Adipocyte (in vitro differentiated cells): ENCODE results near the gene GCK.
A peak's percentile ranks its signal among the peaks of the same experiment; 100 is the strongest.

Source experiments
- DNase-seq: peaks from one replicate; pipeline ENCODE4 v3.0.0-alpha.2; 2015; ENCODE audit warnings: low read depth
- H3K27me3 ChIP-seq: replicated peaks from 2 replicates; pipeline ENCODE4 v1.7.0; 2013; ENCODE audit warnings: mild to moderate bottlenecking, low read length, moderate library complexity; ENCODE audit not compliant: control insufficient read depth, insufficient read depth
- H3K36me3 ChIP-seq: 2 replicates; pipeline ENCODE4 v1.7.0; 2013; ENCODE audit warnings: low read length, mild to moderate bottlenecking, moderate library complexity; ENCODE audit not compliant: control insufficient read depth, insufficient read depth, severe bottlenecking
- H3K4me1 ChIP-seq: 2 replicates; pipeline ENCODE4 v1.7.0; 2013; ENCODE audit warnings: mild to moderate bottlenecking, low read length, moderate library complexity; ENCODE audit not compliant: control insufficient read depth, insufficient read depth
- H3K4me3 ChIP-seq: 2 replicates; pipeline ENCODE4 v1.7.0; 2013; ENCODE audit warnings: mild to moderate bottlenecking, low read length, moderate library complexity
- H3K9ac ChIP-seq: 2 replicates; pipeline ENCODE4 v1.7.0; 2013; ENCODE audit warnings: mild to moderate bottlenecking, low read length, moderate library complexity
- H3K9me3 ChIP-seq: 2 replicates; pipeline ENCODE4 v1.7.0; 2013; ENCODE audit warnings: mild to moderate bottlenecking, low read length, moderate library complexity; ENCODE audit not compliant: control insufficient read depth

GCK gene

GRCh38 chr7:44150966-44151941 is 38.0 kb downstream of the GCK start:
- Histone ChIP-seq H3K4me1 (peaks cover 10% of the 10 kb centered on the region), H3K27me3 (peaks cover 21% of the 10 kb centered on the region), H3K4me3 (no peak overlapping the region), H3K36me3 (no peaks in the 10 kb centered on the region), H3K9ac (no peak overlapping the region), H3K9me3 (no peaks in the 10 kb centered on the region)
- DNase-seq: no peak

GRCh38 chr7:44150466-44150832 is 38.8 kb downstream of the GCK start:
- H3K4me3 ChIP-seq: no peak overlapping the region
- no peaks in the 10 kb centered on the region for H3K36me3 ChIP-seq
- DNase-seq: peak; percentile 31
- H3K9ac ChIP-seq: no peak overlapping the region
- H3K27me3 ChIP-seq: peaks cover 24% of the 10 kb centered on the region
- H3K4me1 ChIP-seq: peaks cover 10% of the 10 kb centered on the region
- no peaks in the 10 kb centered on the region for H3K9me3 ChIP-seq

GRCh38 chr7:44149571-44150465 is 39.4 kb downstream of the GCK start:
- Histone ChIP-seq H3K4me3 (no peak overlapping the region), H3K36me3 (no peaks in the 10 kb centered on the region), H3K9ac (no peak overlapping the region), H3K4me1 (peaks cover 10% of the 10 kb centered on the region), H3K27me3 (peaks cover 24% of the 10 kb centered on the region), H3K9me3 (no peaks in the 10 kb centered on the region)
- DNase-seq: peak; percentile 68

- no peak for DNase-seq
- no peaks in the 10 kb centered on the region for H3K9me3 ChIP-seq
- peaks cover 18% of the 10 kb centered on the region for H3K27me3 ChIP-seq
- no peaks in the 10 kb centered on the region for H3K36me3 ChIP-seq
- H3K4me1 ChIP-seq: peaks cover 10% of the 10 kb centered on the region
- no peak overlapping the region for H3K4me3 ChIP-seq
- no peak overlapping the region for H3K9ac ChIP-seq
These were observed 40.2 kb downstream of the GCK start for GRCh38 chr7:44148961-44149536.

- Histone ChIP-seq H3K4me1 (peaks cover 10% of the 10 kb centered on the region), H3K4me3 (no peak overlapping the region), H3K9me3 (no peaks in the 10 kb centered on the region), H3K36me3 (no peaks in the 10 kb centered on the region), H3K9ac (no peak overlapping the region), H3K27me3 (peaks cover 18% of the 10 kb centered on the region)
- no peak for DNase-seq
These were observed 41.1 kb downstream of the GCK start for GRCh38 chr7:44148166-44148565.

- Histone ChIP-seq H3K4me3 (no peak overlapping the region), H3K27me3 (peaks cover 18% of the 10 kb centered on the region), H3K36me3 (no peaks in the 10 kb centered on the region), H3K4me1 (peaks cover 10% of the 10 kb centered on the region), H3K9ac (no peak overlapping the region), H3K9me3 (no peaks in the 10 kb centered on the region)
- DNase-seq: no peak
These were observed 41.9 kb downstream of the GCK start for GRCh38 chr7:44147026-44147991.

GRCh38 chr7:44145969-44146911 is 43.0 kb downstream of the GCK start:
- peak; percentile 74 for DNase-seq
- H3K36me3 ChIP-seq: no peaks in the 10 kb centered on the region
- H3K4me1 ChIP-seq: peaks cover 10% of the 10 kb centered on the region
- no peak overlapping the region for H3K9ac ChIP-seq
- no peaks in the 10 kb centered on the region for H3K9me3 ChIP-seq
- peak overlapping the region; percentile 52 for H3K4me3 ChIP-seq
- peaks cover 26% of the 10 kb centered on the region for H3K27me3 ChIP-seq

GRCh38 chr7:44145479-44145968 is 43.7 kb downstream of the GCK start:
- Histone ChIP-seq H3K27me3 (peaks cover 28% of the 10 kb centered on the region), H3K9ac (no peak overlapping the region), H3K36me3 (no peaks in the 10 kb centered on the region), H3K4me3 (peak overlapping the region; percentile 52), H3K4me1 (peaks cover 10% of the 10 kb centered on the region), H3K9me3 (no peaks in the 10 kb centered on the region)
- DNase-seq: no peak

GRCh38 chr7:44144968-44145478 is 44.2 kb downstream of the GCK start:
- no peak for DNase-seq
- peaks cover 28% of the 10 kb centered on the region for H3K27me3 ChIP-seq
- H3K9me3 ChIP-seq: no peaks in the 10 kb centered on the region
- H3K4me1 ChIP-seq: peaks cover 10% of the 10 kb centered on the region
- no peaks in the 10 kb centered on the region for H3K36me3 ChIP-seq
- H3K4me3 ChIP-seq: peak overlapping the region; percentile 52
- H3K9ac ChIP-seq: no peak overlapping the region
